Measurements from ENCODE around the gene ESYT3. TPM values are rescaled to one million over a fixed set of nuclear protein-coding genes. Genes with fewer than 3 reads are reported as not detected.

ESYT3 gene
- total RNA-seq, 1 experiment from 2014 or later, result 7.6 TPM

DNA sequence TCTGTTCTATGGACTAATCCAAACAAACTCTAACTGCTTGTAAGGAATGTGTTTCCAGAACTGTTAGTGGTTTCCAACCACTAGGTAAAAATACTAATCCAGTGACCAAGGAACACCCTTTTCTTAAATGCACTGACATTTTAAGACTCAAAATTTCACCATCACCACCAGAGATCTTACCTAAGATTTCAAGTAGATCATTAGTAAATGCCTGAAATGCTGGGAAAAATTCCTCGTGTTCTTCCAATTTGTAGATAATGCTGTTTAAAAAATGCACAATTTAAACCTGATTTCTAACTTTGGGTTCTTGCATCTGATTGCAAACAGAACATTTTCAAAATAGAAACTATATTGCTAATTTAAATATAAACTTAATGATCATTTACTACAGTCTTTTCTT lies 63.4 kb downstream of the ESYT3 start:
- H3K36me3 Mint-ChIP-seq (ENCODE audit: insufficient read depth, unreplicated experiment), result no peaks in the 10 kb centered on the region
- no peaks in the 10 kb centered on the region for H3K4me1 Mint-ChIP-seq (ENCODE audit: low read depth, unreplicated experiment)
- TF ChIP-seq, protein P1, sequence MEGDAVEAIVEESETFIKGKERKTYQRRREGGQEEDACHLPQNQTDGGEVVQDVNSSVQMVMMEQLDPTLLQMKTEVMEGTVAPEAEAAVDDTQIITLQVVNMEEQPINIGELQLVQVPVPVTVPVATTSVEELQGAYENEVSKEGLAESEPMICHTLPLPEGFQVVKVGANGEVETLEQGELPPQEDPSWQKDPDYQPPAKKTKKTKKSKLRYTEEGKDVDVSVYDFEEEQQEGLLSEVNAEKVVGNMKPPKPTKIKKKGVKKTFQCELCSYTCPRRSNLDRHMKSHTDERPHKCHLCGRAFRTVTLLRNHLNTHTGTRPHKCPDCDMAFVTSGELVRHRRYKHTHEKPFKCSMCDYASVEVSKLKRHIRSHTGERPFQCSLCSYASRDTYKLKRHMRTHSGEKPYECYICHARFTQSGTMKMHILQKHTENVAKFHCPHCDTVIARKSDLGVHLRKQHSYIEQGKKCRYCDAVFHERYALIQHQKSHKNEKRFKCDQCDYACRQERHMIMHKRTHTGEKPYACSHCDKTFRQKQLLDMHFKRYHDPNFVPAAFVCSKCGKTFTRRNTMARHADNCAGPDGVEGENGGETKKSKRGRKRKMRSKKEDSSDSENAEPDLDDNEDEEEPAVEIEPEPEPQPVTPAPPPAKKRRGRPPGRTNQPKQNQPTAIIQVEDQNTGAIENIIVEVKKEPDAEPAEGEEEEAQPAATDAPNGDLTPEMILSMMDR (IDR thresholded peaks at IDR 0.05; ENCODE audit: insufficient read depth in 1 of 2, low read depth in 1 of 2, low read length in 1 of 2, severe bottlenecking in 1 of 2, unreplicated experiment in 1 of 2), result no peak
- H3K27me3 ChIP-seq (replicated peaks; ENCODE audit: control insufficient read depth, insufficient read depth, low read length), result no peaks in the 10 kb centered on the region
- CTCF ChIA-PET, result no interaction called here
- no peak overlapping the region for H3K4me3 ChIP-seq (ENCODE audit: low read depth, low read length)
- no peaks in the 10 kb centered on the region for H3K9me3 Mint-ChIP-seq (ENCODE audit: unreplicated experiment)
- H3K27ac Mint-ChIP-seq (ENCODE audit: unreplicated experiment), result no peak overlapping the region
- H3K27me3 Mint-ChIP-seq (ENCODE audit: insufficient read depth, unreplicated experiment), result no peaks in the 10 kb centered on the region
- POLR2A ChIA-PET, result interaction anchor here (0.5 kb wide), 1 partner anchor 414 kb away, joined by 3 read pairs; no protein-coding TSS in a partner anchor
- H3K9me3 ChIP-seq, result no peaks in the 10 kb centered on the region
- H3K36me3 ChIP-seq (ENCODE audit: control insufficient read depth, insufficient read depth, low read length), result no peaks in the 10 kb centered on the region
- DNase-seq, result no peak
- no TSS peak for BruUV-seq (replicated peaks)
- no peaks in the 10 kb centered on the region for H3K4me1 ChIP-seq
- intact Hi-C loops (cut with micrococcal nuclease; ENCODE audit: unreplicated experiment), result no loop called here
- no peak overlapping the region for H3K4me3 Mint-ChIP-seq (ENCODE audit: unreplicated experiment)

DNA sequence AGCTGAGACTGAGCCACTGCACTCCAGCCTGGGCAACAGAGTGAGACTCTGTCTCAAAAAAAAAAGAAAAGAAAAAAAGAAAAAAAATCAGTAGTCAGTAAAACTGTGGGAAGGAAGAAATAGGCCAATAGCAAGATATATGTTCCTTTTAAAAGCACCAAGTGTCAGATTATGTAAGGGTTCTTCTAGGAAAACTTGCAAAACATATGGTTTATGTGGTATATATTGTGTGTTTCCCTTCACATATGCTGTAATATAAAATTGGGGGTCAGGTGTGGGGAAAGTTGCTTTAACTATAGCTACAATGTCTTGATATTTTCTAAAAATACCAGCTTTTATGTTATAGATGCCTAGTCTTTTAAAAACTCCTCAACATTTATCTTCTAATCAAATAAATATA lies 64.6 kb downstream of the ESYT3 start:
- no peak overlapping the region for H3K27ac Mint-ChIP-seq (ENCODE audit: unreplicated experiment)
- no peak for DNase-seq
- no peaks in the 10 kb centered on the region for H3K4me1 ChIP-seq
- H3K36me3 ChIP-seq (ENCODE audit: control insufficient read depth, insufficient read depth, low read length), result no peaks in the 10 kb centered on the region
- no peaks in the 10 kb centered on the region for H3K27me3 Mint-ChIP-seq (ENCODE audit: insufficient read depth, unreplicated experiment)
- POLR2A ChIA-PET, result no interaction called here
- H3K9me3 ChIP-seq, result no peaks in the 10 kb centered on the region
- intact Hi-C loops (cut with micrococcal nuclease; ENCODE audit: unreplicated experiment), result no loop called here
- no TSS peak for BruUV-seq (replicated peaks)
- H3K4me3 ChIP-seq (ENCODE audit: low read depth, low read length), result no peak overlapping the region
- H3K27me3 ChIP-seq (replicated peaks; ENCODE audit: control insufficient read depth, insufficient read depth, low read length), result no peaks in the 10 kb centered on the region
- no peaks in the 10 kb centered on the region for H3K4me1 Mint-ChIP-seq (ENCODE audit: low read depth, unreplicated experiment)
- TF ChIP-seq, protein P1 (IDR thresholded peaks at IDR 0.05; ENCODE audit: insufficient read depth in 1 of 2, low read depth in 1 of 2, low read length in 1 of 2, severe bottlenecking in 1 of 2, unreplicated experiment in 1 of 2), result no peak
- H3K9me3 Mint-ChIP-seq (ENCODE audit: unreplicated experiment), result no peaks in the 10 kb centered on the region
- no peaks in the 10 kb centered on the region for H3K36me3 Mint-ChIP-seq (ENCODE audit: insufficient read depth, unreplicated experiment)
- no peak overlapping the region for H3K4me3 Mint-ChIP-seq (ENCODE audit: unreplicated experiment)
- CTCF ChIA-PET, result no interaction called here

DNA sequence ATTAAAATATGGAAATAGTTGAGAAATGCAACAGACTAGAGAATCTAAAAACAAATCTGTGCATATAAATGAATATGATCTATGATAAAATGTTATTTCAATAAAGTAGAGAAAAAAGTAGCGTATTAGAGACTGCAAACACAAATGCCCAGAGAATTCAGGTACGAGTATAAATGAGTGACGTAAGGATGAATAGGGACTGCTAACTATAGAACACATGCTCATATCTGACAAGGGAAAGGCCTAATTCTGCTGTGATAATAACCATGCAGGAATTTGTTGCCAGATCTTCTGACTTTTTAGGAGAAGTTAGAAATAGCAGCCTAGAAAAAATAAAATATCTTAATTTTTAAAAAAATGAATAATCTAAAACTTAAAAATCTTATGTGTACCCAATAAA lies 73.1 kb downstream of the ESYT3 start:
- no peak overlapping the region for H3K27ac Mint-ChIP-seq (ENCODE audit: unreplicated experiment)
- H3K9me3 ChIP-seq, result no peaks in the 10 kb centered on the region
- intact Hi-C loops (cut with micrococcal nuclease; ENCODE audit: unreplicated experiment), result no loop called here
- H3K27me3 Mint-ChIP-seq (ENCODE audit: insufficient read depth, unreplicated experiment), result no peaks in the 10 kb centered on the region
- no peaks in the 10 kb centered on the region for H3K36me3 ChIP-seq (ENCODE audit: control insufficient read depth, insufficient read depth, low read length)
- H3K9me3 Mint-ChIP-seq (ENCODE audit: unreplicated experiment), result no peaks in the 10 kb centered on the region
- no peaks in the 10 kb centered on the region for H3K27me3 ChIP-seq (replicated peaks; ENCODE audit: control insufficient read depth, insufficient read depth, low read length)
- H3K4me1 Mint-ChIP-seq (ENCODE audit: low read depth, unreplicated experiment), result no peaks in the 10 kb centered on the region
- H3K4me1 ChIP-seq, result no peaks in the 10 kb centered on the region
- H3K36me3 Mint-ChIP-seq (ENCODE audit: insufficient read depth, unreplicated experiment), result peaks cover 6% of the 10 kb centered on the region
- H3K4me3 Mint-ChIP-seq (ENCODE audit: unreplicated experiment), result no peak overlapping the region
- H3K4me3 ChIP-seq (ENCODE audit: low read depth, low read length), result no peak overlapping the region
- DNase-seq, result no peak
- CTCF ChIA-PET, result no interaction called here
- POLR2A ChIA-PET, result interaction anchor here (0.7 kb wide), 1 partner anchor 354 kb away, joined by 3 read pairs; no protein-coding TSS in a partner anchor
- TF ChIP-seq, protein P1 (IDR thresholded peaks at IDR 0.05; ENCODE audit: insufficient read depth in 1 of 2, low read depth in 1 of 2, low read length in 1 of 2, severe bottlenecking in 1 of 2, unreplicated experiment in 1 of 2), result no peak
- BruUV-seq (replicated peaks), result no TSS peak
